SK-N-SH treated with all-trans-retinoic acid at 6 μM for 48 hours (cell line): ENCODE data around the gene EMC9.

ENCODE experiments used
- GLIS3 ChIP-seq: fragments of 250-450 bp; sonication (Bioruptor Pico); IDR thresholded peaks from 2 replicates; pipeline ENCODE4 v1.5.0; 2020; ENCODE audit warnings: mild to moderate bottlenecking, moderate library complexity
- ZFP30 ChIP-seq: fragments of 450-650 bp; formaldehyde crosslinking; IDR thresholded peaks from 2 replicates; pipeline ENCODE4 v1.5.0; 2022; ENCODE audit warnings: mild to moderate bottlenecking, moderate library complexity
- ZNF70 ChIP-seq: fragments of 450-650 bp; formaldehyde crosslinking; IDR thresholded peaks from 2 replicates; pipeline ENCODE4 v1.5.0; 2020; ENCODE audit warnings: mild to moderate bottlenecking, moderate library complexity
- TF ChIP-seq, protein P1 (sequence below): fragments of 250-450 bp; sonication (Bioruptor Pico); IDR thresholded peaks from 2 replicates; pipeline ENCODE4 v1.5.1; 2020; ENCODE audit warnings: low read depth, mild to moderate bottlenecking, moderate library complexity

DNA sequence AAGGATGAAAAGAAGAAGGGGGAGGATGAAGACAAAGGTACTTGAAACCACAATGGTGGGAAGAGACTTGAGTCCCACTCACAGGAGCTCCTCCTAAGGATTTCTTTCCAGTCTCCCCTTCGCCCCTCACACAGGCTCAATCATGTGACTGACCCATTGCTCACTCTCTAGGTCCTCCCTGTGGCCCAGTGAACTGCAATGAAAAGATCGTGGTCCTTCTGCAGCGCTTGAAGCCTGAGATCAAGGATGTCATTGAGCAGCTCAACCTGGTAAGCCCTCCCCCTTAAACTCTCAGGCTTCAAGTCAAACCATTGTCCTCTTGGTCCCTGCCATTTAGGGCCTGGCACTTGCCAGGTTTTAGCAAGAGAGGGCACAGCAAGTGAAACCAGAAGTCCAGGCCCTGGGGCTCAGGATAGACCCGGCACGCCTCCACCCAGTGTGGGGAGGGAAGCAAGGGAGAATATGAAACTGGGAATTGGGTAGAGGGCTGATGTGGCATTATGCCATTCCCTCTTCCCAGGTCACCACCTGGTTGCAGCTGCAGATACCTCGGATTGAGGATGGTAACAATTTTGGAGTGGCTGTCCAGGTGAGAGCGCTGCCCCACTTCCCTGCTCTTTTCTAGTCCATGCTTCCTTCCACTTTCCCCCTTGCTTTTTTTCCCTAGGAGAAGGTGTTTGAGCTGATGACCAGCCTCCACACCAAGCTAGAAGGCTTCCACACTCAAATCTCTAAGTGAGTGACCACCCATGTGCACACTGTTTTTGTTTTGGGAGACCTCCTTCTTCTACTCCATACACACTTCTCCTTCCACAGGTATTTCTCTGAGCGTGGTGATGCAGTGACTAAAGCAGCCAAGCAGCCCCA lies 3.6 kb downstream of the EMC9 start:
- TF ChIP-seq ZFP30 (CRISPR knock-in tag) (no peak), GLIS3 (no peak), ZNF70 (no peak)
- TF ChIP-seq, protein P1, sequence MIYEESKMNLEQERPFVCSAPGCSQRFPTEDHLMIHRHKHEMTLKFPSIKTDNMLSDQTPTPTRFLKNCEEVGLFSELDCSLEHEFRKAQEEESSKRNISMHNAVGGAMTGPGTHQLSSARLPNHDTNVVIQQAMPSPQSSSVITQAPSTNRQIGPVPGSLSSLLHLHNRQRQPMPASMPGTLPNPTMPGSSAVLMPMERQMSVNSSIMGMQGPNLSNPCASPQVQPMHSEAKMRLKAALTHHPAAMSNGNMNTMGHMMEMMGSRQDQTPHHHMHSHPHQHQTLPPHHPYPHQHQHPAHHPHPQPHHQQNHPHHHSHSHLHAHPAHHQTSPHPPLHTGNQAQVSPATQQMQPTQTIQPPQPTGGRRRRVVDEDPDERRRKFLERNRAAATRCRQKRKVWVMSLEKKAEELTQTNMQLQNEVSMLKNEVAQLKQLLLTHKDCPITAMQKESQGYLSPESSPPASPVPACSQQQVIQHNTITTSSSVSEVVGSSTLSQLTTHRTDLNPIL (CRISPR knock-in tag): no peak
